Activated CD8-positive, alpha-beta T cell treated with anti-CD3 and anti-CD28 coated beads for 36 hours (primary cell): ENCODE results near the gene SRSF7. TPM values are rescaled to one million over a fixed set of nuclear protein-coding genes. Genes with fewer than 3 reads are reported as not detected.

ENCODE experiments used
- ATAC-seq: fragments of 200-7000 bp; cut with Tn5 transposase; one replicate; pipeline ENCODE4 v1.10.0; 2021; ENCODE audit warnings: mild to moderate bottlenecking, moderate library complexity
- CTCF ChIA-PET: fragments of 350-600 bp; sonication (Branson Sonifier 250); formaldehyde crosslinking; loops from one replicate; lab custom pipeline; 2021; ENCODE audit warnings: antibody characterized with exemption; lab: Charles Lee
- POLR2A ChIA-PET: fragments of 350-600 bp; sonication (Branson Sonifier 250); formaldehyde crosslinking; loops from one replicate; lab custom pipeline; 2021; ENCODE audit warnings: antibody characterized with exemption; lab: Charles Lee
- DNase-seq: peaks from one replicate; pipeline ENCODE4 v3.0.0-alpha.2; 2020
- H3K27ac Mint-ChIP-seq: one replicate; pipeline ENCODE4 v1.8.0; 2021; ENCODE audit warnings: mild to moderate bottlenecking, mixed read lengths
- H3K27me3 Mint-ChIP-seq: one replicate; pipeline ENCODE4 v1.8.0; 2021; ENCODE audit warnings: mixed read lengths
- H3K36me3 Mint-ChIP-seq: one replicate; pipeline ENCODE4 v1.8.0; 2021; ENCODE audit warnings: low read depth, mixed read lengths
- H3K4me1 Mint-ChIP-seq: one replicate; pipeline ENCODE4 v1.8.0; 2021; ENCODE audit warnings: low read depth, mixed read lengths
- H3K4me3 Mint-ChIP-seq: one replicate; pipeline ENCODE4 v1.8.0; 2021; ENCODE audit warnings: mild to moderate bottlenecking, moderate library complexity, mixed read lengths
- H3K9me3 Mint-ChIP-seq: one replicate; pipeline ENCODE4 v1.8.0; 2021; ENCODE audit warnings: mixed read lengths
- intact Hi-C: fragments of 100-400 bp; cut with micrococcal nuclease; formaldehyde crosslinking; loops from one replicate; pipeline ENCODE4 v1.10.0; 2022
- total RNA-seq, 2 experiments: library from RNA; stranded (reverse); gene quantifications; one replicate each; pipeline ENCODE4 v1.2.3, GENCODE V29; 2021
- TF ChIP-seq, protein P1 (sequence below): fragments of 200-600 bp; IDR thresholded peaks from one replicate; pipeline ENCODE4 v1.8.0; 2022; ENCODE audit warnings: antibody characterized with exemption, mild to moderate bottlenecking

SRSF7 gene
- total RNA-seq, 2 experiments from 2014 or later, result 320 to 333 TPM

DNA sequence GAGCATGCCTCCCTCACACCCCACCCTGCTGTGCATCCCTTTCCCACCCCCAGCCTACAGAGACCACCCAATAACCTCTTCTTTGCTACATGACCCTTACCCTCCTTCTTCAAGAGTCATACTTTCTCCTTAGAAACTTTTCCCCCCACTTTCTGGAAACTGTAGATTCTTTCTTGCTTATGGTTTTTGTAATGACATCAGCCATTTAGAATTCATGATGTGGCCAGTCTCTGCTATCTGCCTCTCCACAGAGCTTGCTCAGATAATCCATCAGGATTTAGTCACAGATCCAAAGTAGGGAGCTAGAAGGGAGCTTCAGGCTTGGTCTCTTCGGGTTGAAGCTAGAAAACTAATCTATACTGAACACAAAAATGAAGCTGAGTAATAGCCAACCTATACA lies 48.7 kb downstream of the SRSF7 start:
- Mint-ChIP-seq H3K4me1 (peaks cover 51% of the 10 kb centered on the region), H3K4me3 (no peak overlapping the region), H3K27ac (peak overlapping the region; percentile 58), H3K36me3 (peaks cover 33% of the 10 kb centered on the region), H3K27me3 (no peaks in the 10 kb centered on the region), H3K9me3 (no peaks in the 10 kb centered on the region)
- intact Hi-C loops, result no loop called here
- ChIA-PET POLR2A (interaction anchor here (0.6 to 1.2 kb wide), 3 partner anchors 13 to 137 kb away, joined by 3 read pairs; no protein-coding TSS in a partner anchor), CTCF (interaction anchor here (0.7 kb wide), 1 partner anchor 121 kb away, joined by 3 read pairs; no protein-coding TSS in a partner anchor)
- no peak for DNase-seq
- no peak for ATAC-seq
- TF ChIP-seq, protein P1, sequence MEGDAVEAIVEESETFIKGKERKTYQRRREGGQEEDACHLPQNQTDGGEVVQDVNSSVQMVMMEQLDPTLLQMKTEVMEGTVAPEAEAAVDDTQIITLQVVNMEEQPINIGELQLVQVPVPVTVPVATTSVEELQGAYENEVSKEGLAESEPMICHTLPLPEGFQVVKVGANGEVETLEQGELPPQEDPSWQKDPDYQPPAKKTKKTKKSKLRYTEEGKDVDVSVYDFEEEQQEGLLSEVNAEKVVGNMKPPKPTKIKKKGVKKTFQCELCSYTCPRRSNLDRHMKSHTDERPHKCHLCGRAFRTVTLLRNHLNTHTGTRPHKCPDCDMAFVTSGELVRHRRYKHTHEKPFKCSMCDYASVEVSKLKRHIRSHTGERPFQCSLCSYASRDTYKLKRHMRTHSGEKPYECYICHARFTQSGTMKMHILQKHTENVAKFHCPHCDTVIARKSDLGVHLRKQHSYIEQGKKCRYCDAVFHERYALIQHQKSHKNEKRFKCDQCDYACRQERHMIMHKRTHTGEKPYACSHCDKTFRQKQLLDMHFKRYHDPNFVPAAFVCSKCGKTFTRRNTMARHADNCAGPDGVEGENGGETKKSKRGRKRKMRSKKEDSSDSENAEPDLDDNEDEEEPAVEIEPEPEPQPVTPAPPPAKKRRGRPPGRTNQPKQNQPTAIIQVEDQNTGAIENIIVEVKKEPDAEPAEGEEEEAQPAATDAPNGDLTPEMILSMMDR, result no peak

DNA sequence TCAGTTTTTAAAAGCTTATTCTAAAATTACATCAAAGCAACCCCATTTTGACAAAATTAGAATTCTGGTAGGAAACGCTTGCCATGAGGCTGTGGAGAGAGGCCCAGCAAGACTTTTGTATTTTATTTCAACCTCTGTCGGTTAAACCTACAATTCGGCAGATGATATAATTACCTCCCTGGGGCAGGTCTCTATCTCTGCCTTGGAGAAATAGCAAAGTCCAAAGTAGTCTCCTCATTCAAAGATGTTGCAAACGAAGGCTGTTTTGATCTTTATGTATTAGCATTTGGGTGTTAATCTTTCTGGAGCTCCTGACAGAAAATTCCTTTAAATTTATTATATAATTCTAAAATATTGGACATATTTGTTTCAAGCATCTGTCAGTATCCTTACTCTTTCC lies 49.6 kb downstream of the SRSF7 start:
- Mint-ChIP-seq H3K27me3 (no peaks in the 10 kb centered on the region), H3K9me3 (no peaks in the 10 kb centered on the region), H3K36me3 (peaks cover 35% of the 10 kb centered on the region), H3K4me3 (no peak overlapping the region), H3K4me1 (peaks cover 49% of the 10 kb centered on the region), H3K27ac (peak overlapping the region; percentile 84)
- DNase-seq (no peak), ATAC-seq (no peak)
- CTCF ChIA-PET, result no interaction called here
- TF ChIP-seq, protein P1, result no peak
- intact Hi-C loops, result no loop called here
- POLR2A ChIA-PET, result interaction anchor here (1.1 kb wide), 1 partner anchor 49 kb away, joined by 4 read pairs; the partner anchor contains the start of gene SRSF7

DNA sequence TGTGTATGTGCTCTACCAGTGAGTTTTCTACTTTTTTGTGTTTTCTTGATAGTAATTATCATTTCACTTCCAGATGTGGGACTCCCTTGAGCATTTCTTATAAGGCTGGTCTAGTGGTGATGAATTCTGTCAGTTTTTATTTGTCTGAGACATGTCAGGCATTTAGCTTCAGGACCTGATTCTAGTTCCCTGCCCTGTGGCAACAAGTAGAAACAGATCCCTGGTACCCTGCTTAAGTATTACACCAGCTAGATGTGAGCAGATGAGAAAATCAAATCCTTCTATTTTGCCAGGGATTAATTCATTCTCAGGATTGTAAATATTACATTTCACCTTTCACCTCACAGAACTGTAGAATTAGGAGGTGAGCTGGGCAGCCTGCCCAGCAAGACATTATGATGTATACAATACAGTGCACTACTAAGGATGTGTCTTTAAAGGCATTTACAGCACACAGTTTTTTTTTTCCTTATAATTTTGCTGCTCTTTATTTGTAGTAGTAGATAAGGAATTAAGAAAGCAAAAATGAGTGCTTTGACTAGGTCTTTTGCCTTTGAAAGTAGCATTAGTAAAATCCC lies 50.2 kb downstream of the SRSF7 start:
- Mint-ChIP-seq H3K4me3 (peak overlapping the region; percentile 59), H3K27me3 (no peaks in the 10 kb centered on the region), H3K27ac (peak overlapping the region; percentile 84), H3K9me3 (no peaks in the 10 kb centered on the region), H3K36me3 (peaks cover 38% of the 10 kb centered on the region), H3K4me1 (peaks cover 51% of the 10 kb centered on the region)
- DNase-seq (no peak), ATAC-seq (no peak)
- TF ChIP-seq, protein P1, result no peak
- POLR2A ChIA-PET, result interaction anchor here (1.1 to 1.4 kb wide), 2 partner anchors 20 to 50 kb away, joined by 4 to 5 read pairs; partner anchors contain the start of gene SRSF7
- CTCF ChIA-PET, result no interaction called here
- intact Hi-C loops, result no loop called here

DNA sequence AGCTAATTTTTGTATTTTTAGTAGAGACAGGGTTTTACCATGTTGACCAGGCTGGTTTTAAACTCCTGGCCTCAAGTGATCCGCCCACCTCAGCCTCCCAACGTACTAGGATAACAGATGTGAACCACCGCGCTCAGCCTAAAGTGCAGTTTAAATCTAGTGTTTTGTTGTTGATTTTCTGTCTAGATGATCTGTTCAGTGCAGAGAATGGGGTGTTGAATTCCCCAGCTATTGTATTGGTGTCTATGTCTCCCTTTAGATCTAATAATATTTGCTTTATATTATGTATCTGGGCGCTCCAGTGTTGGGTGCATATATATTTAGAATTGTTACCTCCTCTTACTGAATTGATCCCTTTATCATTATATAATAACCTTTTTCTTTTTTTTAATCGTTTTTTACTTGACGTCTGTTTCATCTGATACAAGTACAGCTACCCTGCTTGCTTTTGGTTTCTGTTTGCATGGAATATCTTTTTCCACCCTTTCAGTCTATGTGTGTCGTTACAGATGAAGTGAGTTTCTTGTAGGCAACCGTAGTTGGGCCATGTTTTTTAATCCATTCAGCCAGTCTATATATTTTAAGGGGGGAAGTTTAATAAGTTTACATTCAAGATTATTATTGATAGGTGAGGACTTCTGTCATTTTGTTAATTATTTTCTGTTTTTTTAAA lies 50.9 kb downstream of the SRSF7 start:
- H3K4me3 Mint-ChIP-seq, result peak overlapping the region; percentile 59
- H3K27ac Mint-ChIP-seq, result peak overlapping the region; percentile 84
- ATAC-seq (peak; percentile 58), DNase-seq (no peak)
- ChIA-PET POLR2A (interaction anchor here (1.4 kb wide), 1 partner anchor 19 kb away, joined by 5 read pairs; no protein-coding TSS in a partner anchor), CTCF (interaction anchor here (1.9 to 2.2 kb wide), 2 partner anchors 29 to 95 kb away, joined by 4 to 6 read pairs; no protein-coding TSS in a partner anchor)
- H3K4me1 Mint-ChIP-seq, result peaks cover 48% of the 10 kb centered on the region
- TF ChIP-seq, protein P1, result no peak
- H3K36me3 Mint-ChIP-seq, result peaks cover 33% of the 10 kb centered on the region
- no peaks in the 10 kb centered on the region for H3K27me3 Mint-ChIP-seq
- intact Hi-C loops, result no loop called here
- no peaks in the 10 kb centered on the region for H3K9me3 Mint-ChIP-seq
